HepG2 (cell line): ENCODE measurements around the gene UQCRHL. TPM values are rescaled to one million over a fixed set of nuclear protein-coding genes. Genes with fewer than 3 reads are reported as not detected.

Experiments used
- CHCHD3 ChIP-seq: sonication (generic); formaldehyde crosslinking; IDR thresholded peaks from 2 replicates; pipeline ENCODE4 v1.8.0; 2022; ENCODE audit warnings: mild to moderate bottlenecking, missing genetic modification reagents, moderate library complexity
- KIAA2018 ChIP-seq: sonication (generic); formaldehyde crosslinking; IDR thresholded peaks from 2 replicates; pipeline ENCODE4 v1.5.0; 2020; ENCODE audit warnings: mild to moderate bottlenecking, missing genetic modification reagents, borderline replicate concordance
- MED8 ChIP-seq: sonication (generic); formaldehyde crosslinking; IDR thresholded peaks from 2 replicates; pipeline ENCODE4 v1.8.1; 2023; ENCODE audit warnings: mild to moderate bottlenecking, missing genetic modification reagents; ENCODE audit not compliant: insufficient replicate concordance
- NPAS2 ChIP-seq: sonication (generic); formaldehyde crosslinking; IDR thresholded peaks from 2 replicates; pipeline ENCODE4 v1.8.0; 2022; ENCODE audit warnings: mild to moderate bottlenecking, missing genetic modification reagents, borderline replicate concordance
- PTBP1 ChIP-seq: fragments of 200-400 bp; formaldehyde crosslinking; IDR thresholded peaks from 2 replicates; pipeline ENCODE4 v1.6.1; 2018; ENCODE audit warnings: low read length, low read depth; ENCODE audit not compliant: poor library complexity, severe bottlenecking
- RNF2 ChIP-seq: fragments of 450-650 bp; conservative IDR thresholded peaks from 2 replicates; pipeline ENCODE4 v1.6.1; 2016; ENCODE audit warnings: low read depth
- SETDB1 ChIP-seq: sonication (generic); formaldehyde crosslinking; IDR thresholded peaks from 2 replicates; pipeline ENCODE4 v1.5.1; 2020; ENCODE audit warnings: missing genetic modification reagents, mild to moderate bottlenecking, borderline replicate concordance
- SOX13 ChIP-seq, 3 experiments: fragments of 450-650 bp in 1 of 3; sonication (generic) in 1 of 3; formaldehyde crosslinking in 1 of 3; IDR thresholded peaks in 2 of 3; conservative IDR thresholded peaks in 1 of 3; 2 replicates each; pipeline versions ENCODE4 v1.5.0 to v1.6.1; 2016 to 2020; ENCODE audit warnings: antibody characterized with exemption in 1 of 3, mild to moderate bottlenecking in 1 of 3, missing compliant biosample characterization in 1 of 3, missing genetic modification reagents in 1 of 3, moderate library complexity in 1 of 3
- ZFP36L1 ChIP-seq: sonication (generic); formaldehyde crosslinking; IDR thresholded peaks from 2 replicates; pipeline ENCODE4 v1.8.0; 2022; ENCODE audit warnings: mild to moderate bottlenecking, missing genetic modification reagents, moderate library complexity
- ZNF264 ChIP-seq: sonication (generic); formaldehyde crosslinking; IDR thresholded peaks from 2 replicates; pipeline ENCODE4 v1.4.0; 2020; ENCODE audit warnings: missing genetic modification reagents
- ZNF292 ChIP-seq: sonication (generic); formaldehyde crosslinking; IDR thresholded peaks from 2 replicates; pipeline ENCODE4 v1.8.1; 2022; ENCODE audit warnings: mild to moderate bottlenecking, low read depth, missing genetic modification reagents, borderline replicate concordance
- polyA plus RNA-seq, 8 experiments: library from polyadenylated mRNA; depleted of rRNA in 3 of 8; stranded (reverse) in 7 of 8; unstranded in 1 of 8; fragments of >200 nt; fragmentation: Illumina TruSeq in 4 of 8; extraction: Trizol in 4 of 8; gene quantifications; 2 replicates each; pipeline versions ENCODE4 v1.2.1 to v1.2.3, GENCODE V29; 2011 to 2016; ENCODE audit warnings: low read depth in 4 of 8, missing spikeins in 1 of 8, mixed read lengths in 1 of 8; ENCODE audit not compliant: insufficient read depth in 1 of 8
- total RNA-seq, 5 experiments: library from RNA; depleted of rRNA; stranded (reverse); fragments of >200 nt; fragmentation: Illumina TruSeq; extraction: Trizol; gene quantifications; 2 replicates each; pipeline ENCODE4 v1.2.3, GENCODE V29; 2016; ENCODE audit warnings: low read depth in 1 of 5
- TF ChIP-seq, protein P1 (sequence below): sonication (generic); formaldehyde crosslinking; IDR thresholded peaks from 2 replicates; pipeline ENCODE4 v1.4.0; 2020; ENCODE audit warnings: low read depth, mild to moderate bottlenecking, missing genetic modification reagents
- TF ChIP-seq, protein P2 (sequence below): sonication (generic); formaldehyde crosslinking; IDR thresholded peaks from 2 replicates; pipeline ENCODE4 v1.5.1; 2020; ENCODE audit warnings: mild to moderate bottlenecking, missing genetic modification reagents, moderate library complexity

UQCRHL gene
- total and polyA plus RNA-seq, 2 of the 13 experiments (the other 11 are each of a cell fraction or from before 2014, with no cell fraction given) = 1.8 to 2.3 TPM

DNA sequence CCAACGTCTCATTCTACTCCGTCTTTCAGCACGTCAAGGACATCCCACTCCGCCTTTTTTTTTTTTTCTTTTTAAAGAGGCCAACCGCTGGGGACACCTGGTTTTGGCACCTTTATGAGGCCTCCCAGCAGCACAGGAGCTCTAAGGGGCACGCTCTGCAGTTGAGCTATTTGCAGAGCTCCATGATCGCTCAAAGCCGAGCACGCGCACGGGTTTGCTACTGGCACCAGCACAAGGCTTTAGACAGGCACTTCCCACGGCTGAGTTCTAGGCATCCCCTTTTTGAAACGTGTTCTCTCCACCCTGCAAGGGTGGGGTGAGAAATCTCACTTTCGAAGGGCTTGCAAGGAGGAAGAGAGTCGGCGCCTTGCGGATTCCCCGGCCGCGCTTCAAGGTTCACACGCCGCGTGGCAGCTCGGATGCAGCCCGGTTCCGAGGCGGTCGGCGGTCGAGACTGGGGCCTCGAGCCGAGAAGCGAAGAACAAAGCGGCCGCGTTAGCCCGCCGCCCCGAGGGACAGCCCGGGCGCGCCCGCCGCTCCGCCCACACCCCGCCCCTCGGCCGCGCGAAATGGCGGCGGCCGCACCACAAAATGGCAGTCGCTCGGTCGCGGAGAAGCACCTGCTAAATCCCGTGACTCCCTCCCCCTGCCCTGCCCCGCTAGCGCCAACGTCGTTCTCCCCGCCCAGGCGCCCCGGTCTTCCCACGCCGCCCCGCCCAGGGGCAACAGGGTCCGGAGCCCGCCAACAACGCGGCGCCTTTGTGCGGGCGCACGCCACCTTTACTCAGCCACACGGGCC is 27.2 kb upstream of the UQCRHL start (continued):
- TF ChIP-seq ZFP36L1 (CRISPR knock-in tag) = peak; percentile 72; the same call in 1 of the 2 replicates
- peak; percentile 34; the same call in 1 of the 2 replicates for TF ChIP-seq SOX13 (IDR thresholded peaks at IDR 0.05)
- TF ChIP-seq SOX13 (CRISPR knock-in tag; conservative IDR thresholded peaks at IDR 0.05 in 1 of 2, IDR thresholded peaks at IDR 0.05 in 1 of 2) = peak; percentile 45 to 74; a peak in 2 of 4 replicates
- TF ChIP-seq RNF2 = peak; percentile 83
- TF ChIP-seq PTBP1 = no peak
- no peak for TF ChIP-seq NPAS2 (CRISPR knock-in tag)
- no peak for TF ChIP-seq CHCHD3 (CRISPR knock-in tag)
- TF ChIP-seq SETDB1 (CRISPR knock-in tag) = no peak
- peak; percentile 50 for TF ChIP-seq MED8 (CRISPR knock-in tag)
- TF ChIP-seq, protein P1, sequence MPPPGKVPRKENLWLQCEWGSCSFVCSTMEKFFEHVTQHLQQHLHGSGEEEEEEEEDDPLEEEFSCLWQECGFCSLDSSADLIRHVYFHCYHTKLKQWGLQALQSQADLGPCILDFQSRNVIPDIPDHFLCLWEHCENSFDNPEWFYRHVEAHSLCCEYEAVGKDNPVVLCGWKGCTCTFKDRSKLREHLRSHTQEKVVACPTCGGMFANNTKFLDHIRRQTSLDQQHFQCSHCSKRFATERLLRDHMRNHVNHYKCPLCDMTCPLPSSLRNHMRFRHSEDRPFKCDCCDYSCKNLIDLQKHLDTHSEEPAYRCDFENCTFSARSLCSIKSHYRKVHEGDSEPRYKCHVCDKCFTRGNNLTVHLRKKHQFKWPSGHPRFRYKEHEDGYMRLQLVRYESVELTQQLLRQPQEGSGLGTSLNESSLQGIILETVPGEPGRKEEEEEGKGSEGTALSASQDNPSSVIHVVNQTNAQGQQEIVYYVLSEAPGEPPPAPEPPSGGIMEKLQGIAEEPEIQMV (CRISPR knock-in tag) = 0 out of 2 replicates have a peak, but pooled peaks have one; percentile 39
- no peak for TF ChIP-seq KIAA2018 (CRISPR knock-in tag)
- TF ChIP-seq ZNF292 (CRISPR knock-in tag) = no peak
- TF ChIP-seq, protein P2, sequence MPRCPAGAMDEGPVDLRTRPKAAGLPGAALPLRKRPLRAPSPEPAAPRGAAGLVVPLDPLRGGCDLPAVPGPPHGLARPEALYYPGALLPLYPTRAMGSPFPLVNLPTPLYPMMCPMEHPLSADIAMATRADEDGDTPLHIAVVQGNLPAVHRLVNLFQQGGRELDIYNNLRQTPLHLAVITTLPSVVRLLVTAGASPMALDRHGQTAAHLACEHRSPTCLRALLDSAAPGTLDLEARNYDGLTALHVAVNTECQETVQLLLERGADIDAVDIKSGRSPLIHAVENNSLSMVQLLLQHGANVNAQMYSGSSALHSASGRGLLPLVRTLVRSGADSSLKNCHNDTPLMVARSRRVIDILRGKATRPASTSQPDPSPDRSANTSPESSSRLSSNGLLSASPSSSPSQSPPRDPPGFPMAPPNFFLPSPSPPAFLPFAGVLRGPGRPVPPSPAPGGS = peak; percentile 88; the same call in 1 of the 2 replicates
- peak; percentile 97 for TF ChIP-seq ZNF264 (CRISPR knock-in tag)
